Ishikawa (cell line): ENCODE measurements around the gene KIAA1217.

Experiments
- CEBPB ChIP-seq: IDR thresholded peaks from 2 replicates; pipeline ENCODE4 v1.6.1; 2012
- CREB1 ChIP-seq: IDR thresholded peaks from 2 replicates; pipeline ENCODE4 v1.6.1; 2012; ENCODE audit warnings: low read depth
- EGR1 ChIP-seq: IDR thresholded peaks from 2 replicates; pipeline ENCODE4 v1.6.1; 2012
- EP300 ChIP-seq: IDR thresholded peaks from 2 replicates; pipeline ENCODE4 v1.6.1; 2012; ENCODE audit warnings: borderline replicate concordance
- FOXM1 ChIP-seq: IDR thresholded peaks from 2 replicates; pipeline ENCODE4 v1.6.1; 2012; ENCODE audit warnings: low read depth, borderline replicate concordance
- NFIC ChIP-seq: IDR thresholded peaks from 2 replicates; pipeline ENCODE4 v1.6.1; 2012
- RAD21 ChIP-seq: IDR thresholded peaks from 2 replicates; pipeline ENCODE4 v1.6.1; 2012; ENCODE audit warnings: low read depth
- TAF1 ChIP-seq: IDR thresholded peaks from 2 replicates; pipeline ENCODE4 v1.6.1; 2012; ENCODE audit warnings: low read depth, mild to moderate bottlenecking
- TCF12 ChIP-seq: IDR thresholded peaks from 2 replicates; pipeline ENCODE4 v1.6.1; 2012; ENCODE audit warnings: low read depth
- TEAD4 ChIP-seq: IDR thresholded peaks from 2 replicates; pipeline ENCODE4 v1.6.1; 2012
- YY1 ChIP-seq: IDR thresholded peaks from 2 replicates; pipeline ENCODE4 v1.6.1; 2012; ENCODE audit warnings: low read depth
- ZBTB7A ChIP-seq: IDR thresholded peaks from 2 replicates; pipeline ENCODE4 v1.6.1; 2012; ENCODE audit warnings: low read depth
- TF ChIP-seq, protein P1 (sequence below): IDR thresholded peaks from 2 replicates; pipeline ENCODE4 v1.6.1; 2012
- TF ChIP-seq, protein P2 (sequence below): IDR thresholded peaks from 2 replicates; pipeline ENCODE4 v1.6.1; 2012; ENCODE audit warnings: low read depth, mild to moderate bottlenecking
- TF ChIP-seq, protein P3 (sequence below): IDR thresholded peaks from 2 replicates; pipeline ENCODE4 v1.6.1; 2012

Gene KIAA1217

DNA sequence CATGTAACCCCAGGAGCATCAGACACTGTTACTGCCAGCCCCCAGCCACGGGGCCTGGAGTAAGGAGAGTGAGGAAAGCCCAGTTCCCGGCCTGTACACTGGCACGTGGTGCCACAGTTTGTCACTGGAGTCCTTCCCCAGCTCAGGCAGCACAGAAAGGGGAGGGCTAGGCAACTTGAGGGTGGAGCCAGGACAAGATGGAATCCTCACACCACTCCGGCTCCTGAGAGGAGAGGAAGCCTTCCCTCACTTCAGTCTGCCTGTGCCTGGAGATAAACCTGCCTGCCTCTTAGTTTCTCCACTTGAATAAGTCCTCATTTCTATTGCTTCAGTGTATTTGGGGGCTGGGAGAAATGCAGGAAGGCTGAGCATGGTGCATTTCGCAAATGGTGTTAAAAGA lies 176.0 kb downstream of the KIAA1217 start:
- no peak for TF ChIP-seq NFIC
- no peak for TF ChIP-seq YY1
- no peak for TF ChIP-seq CREB1
- TF ChIP-seq, protein P1, sequence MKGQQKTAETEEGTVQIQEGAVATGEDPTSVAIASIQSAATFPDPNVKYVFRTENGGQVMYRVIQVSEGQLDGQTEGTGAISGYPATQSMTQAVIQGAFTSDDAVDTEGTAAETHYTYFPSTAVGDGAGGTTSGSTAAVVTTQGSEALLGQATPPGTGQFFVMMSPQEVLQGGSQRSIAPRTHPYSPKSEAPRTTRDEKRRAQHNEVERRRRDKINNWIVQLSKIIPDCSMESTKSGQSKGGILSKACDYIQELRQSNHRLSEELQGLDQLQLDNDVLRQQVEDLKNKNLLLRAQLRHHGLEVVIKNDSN, result no peak
- no peak for TF ChIP-seq CEBPB
- no peak for TF ChIP-seq ZBTB7A
- no peak for TF ChIP-seq FOXM1
- no peak for TF ChIP-seq RAD21
- TF ChIP-seq, protein P2, sequence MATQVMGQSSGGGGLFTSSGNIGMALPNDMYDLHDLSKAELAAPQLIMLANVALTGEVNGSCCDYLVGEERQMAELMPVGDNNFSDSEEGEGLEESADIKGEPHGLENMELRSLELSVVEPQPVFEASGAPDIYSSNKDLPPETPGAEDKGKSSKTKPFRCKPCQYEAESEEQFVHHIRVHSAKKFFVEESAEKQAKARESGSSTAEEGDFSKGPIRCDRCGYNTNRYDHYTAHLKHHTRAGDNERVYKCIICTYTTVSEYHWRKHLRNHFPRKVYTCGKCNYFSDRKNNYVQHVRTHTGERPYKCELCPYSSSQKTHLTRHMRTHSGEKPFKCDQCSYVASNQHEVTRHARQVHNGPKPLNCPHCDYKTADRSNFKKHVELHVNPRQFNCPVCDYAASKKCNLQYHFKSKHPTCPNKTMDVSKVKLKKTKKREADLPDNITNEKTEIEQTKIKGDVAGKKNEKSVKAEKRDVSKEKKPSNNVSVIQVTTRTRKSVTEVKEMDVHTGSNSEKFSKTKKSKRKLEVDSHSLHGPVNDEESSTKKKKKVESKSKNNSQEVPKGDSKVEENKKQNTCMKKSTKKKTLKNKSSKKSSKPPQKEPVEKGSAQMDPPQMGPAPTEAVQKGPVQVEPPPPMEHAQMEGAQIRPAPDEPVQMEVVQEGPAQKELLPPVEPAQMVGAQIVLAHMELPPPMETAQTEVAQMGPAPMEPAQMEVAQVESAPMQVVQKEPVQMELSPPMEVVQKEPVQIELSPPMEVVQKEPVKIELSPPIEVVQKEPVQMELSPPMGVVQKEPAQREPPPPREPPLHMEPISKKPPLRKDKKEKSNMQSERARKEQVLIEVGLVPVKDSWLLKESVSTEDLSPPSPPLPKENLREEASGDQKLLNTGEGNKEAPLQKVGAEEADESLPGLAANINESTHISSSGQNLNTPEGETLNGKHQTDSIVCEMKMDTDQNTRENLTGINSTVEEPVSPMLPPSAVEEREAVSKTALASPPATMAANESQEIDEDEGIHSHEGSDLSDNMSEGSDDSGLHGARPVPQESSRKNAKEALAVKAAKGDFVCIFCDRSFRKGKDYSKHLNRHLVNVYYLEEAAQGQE, result no peak
- no peak for TF ChIP-seq TAF1
- TF ChIP-seq TEAD4, result no peak
- no peak for TF ChIP-seq EP300
- no peak for TF ChIP-seq EGR1
- TF ChIP-seq, protein P3, sequence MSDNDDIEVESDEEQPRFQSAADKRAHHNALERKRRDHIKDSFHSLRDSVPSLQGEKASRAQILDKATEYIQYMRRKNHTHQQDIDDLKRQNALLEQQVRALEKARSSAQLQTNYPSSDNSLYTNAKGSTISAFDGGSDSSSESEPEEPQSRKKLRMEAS, result no peak
- no peak for TF ChIP-seq TCF12

DNA sequence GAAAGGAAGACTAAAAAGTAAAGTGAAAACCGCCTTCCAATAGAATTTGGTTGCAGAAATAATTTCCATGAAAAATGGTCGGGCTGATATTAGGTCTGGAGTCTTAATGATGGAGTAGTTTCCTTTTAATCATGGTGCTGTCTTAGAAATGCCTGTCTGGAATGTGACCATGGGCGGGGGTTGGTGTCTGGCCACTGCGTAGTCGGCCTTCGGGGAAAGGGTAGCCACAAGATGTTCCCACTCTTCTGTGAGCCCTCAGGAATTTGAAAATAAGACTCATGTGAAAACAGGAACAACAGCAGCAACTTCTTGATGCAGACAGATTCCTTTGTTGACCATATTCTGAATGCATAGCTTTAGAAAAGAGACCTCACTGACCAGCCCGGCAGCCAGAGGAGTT lies 176.8 kb downstream of the KIAA1217 start:
- TF ChIP-seq ZBTB7A (no peak), CREB1 (no peak), FOXM1 (no peak), RAD21 (no peak), NFIC (no peak), EP300 (no peak), TEAD4 (no peak), TAF1 (no peak)
- TF ChIP-seq, protein P3, result no peak
- TF ChIP-seq, protein P2, result no peak
- TF ChIP-seq, protein P1, result no peak

DNA sequence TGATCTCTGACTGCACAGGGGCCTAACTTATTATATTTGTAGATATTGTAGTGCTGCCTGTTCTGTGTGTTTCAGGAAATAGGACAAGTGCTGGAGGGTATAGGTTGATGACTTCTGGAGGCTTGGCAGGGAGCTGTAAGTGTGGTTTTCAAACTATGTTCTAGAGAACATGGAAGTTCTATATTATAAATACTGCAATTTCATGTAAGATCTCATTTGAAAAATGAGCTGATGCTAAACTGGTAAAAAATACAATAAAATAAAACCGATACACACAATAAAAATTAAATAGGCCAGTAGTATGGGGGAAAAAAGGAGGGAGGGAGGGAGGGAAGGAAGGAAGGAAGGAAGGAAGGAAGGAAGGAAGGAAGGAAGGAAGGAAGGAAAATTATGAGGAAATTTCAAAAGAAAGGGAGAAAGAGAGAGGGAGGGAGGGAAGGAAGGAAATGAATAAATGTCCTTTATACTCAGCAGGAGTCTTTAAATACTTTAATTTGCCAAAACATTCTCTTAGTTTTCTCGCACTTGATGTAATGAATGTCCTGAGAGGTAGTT lies 181.3 kb downstream of the KIAA1217 start:
- no peak for TF ChIP-seq EGR1
- TF ChIP-seq CREB1, result no peak

DNA sequence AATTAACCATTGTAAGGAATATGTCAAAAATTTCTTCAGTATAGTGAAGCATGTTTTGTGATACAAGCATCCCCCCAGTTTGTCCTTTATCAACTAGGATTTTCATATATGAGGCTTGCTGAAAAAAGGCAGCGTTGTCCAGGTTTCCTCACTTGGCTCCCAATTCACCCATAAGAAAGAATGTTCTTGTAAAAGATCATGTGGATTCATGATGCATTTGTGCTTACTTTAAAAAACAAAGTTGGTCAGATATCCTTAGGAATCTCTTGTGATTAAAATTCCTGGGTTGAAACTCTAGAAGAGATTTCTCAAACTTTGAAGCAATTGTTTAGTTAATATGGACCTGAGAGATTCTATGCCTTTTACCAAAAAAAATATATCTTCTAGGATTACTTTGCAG lies 181.8 kb downstream of the KIAA1217 start:
- TF ChIP-seq, protein P2, result no peak
- TF ChIP-seq NFIC, result no peak
- no peak for TF ChIP-seq EP300
- no peak for TF ChIP-seq FOXM1
- no peak for TF ChIP-seq CREB1
- TF ChIP-seq YY1, result no peak
- TF ChIP-seq TAF1, result no peak
- no peak for TF ChIP-seq RAD21
- no peak for TF ChIP-seq CEBPB
- TF ChIP-seq EGR1, result no peak
- TF ChIP-seq TCF12, result no peak
- no peak for TF ChIP-seq ZBTB7A
- TF ChIP-seq, protein P3, result no peak
- no peak for TF ChIP-seq TEAD4
- TF ChIP-seq, protein P1, result no peak
